ENCODE results near the gene TMEM248. TPM values are rescaled to one million over a fixed set of nuclear protein-coding genes. Genes with fewer than 3 reads are reported as not detected.

TMEM248 gene
- total RNA-seq, 2 experiments from 2014 or later, result 86.9 to 88.1 TPM

DNA sequence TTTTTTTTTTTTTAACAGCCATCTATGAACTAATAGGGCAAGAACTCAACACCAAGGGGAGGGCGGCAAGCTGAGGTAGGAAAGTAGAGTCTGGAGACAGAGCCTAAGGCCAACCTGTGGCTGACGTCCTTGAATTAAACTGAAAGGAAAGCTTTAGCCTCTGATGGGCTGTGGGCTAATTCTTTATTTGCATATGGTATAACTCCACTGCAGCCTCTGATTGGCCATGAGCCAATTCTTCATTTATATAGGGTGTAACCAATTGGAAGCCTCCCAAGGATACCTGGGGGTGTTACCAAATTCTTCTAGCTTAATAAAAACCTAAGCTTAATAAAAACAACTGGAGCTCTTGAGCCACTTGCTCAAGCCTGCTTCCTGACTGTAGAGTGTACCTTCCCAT is 85.9 kb downstream of the TMEM248 start:
- POLR2A ChIA-PET, result interaction anchor here (0.6 kb wide), 2 partner anchors 12 to 86 kb away, joined by 3 to 4 read pairs; partner anchors contain the start of genes SBDS and TMEM248
- Mint-ChIP-seq H3K9me3 (no peaks in the 10 kb centered on the region), H3K36me3 (peaks cover 29% of the 10 kb centered on the region), H3K27ac (no peak overlapping the region), H3K27me3 (no peaks in the 10 kb centered on the region), H3K4me1 (peaks cover 2% of the 10 kb centered on the region), H3K4me3 (no peak overlapping the region)
- DNase-seq (no peak), ATAC-seq (ENCODE audit: low read depth) (no peak)

Other genes with a start within 250 kb of the TMEM248 start
- 10 to 100 TPM; 24.7 to 25.8 TPM for gene RABGEF1, start 180.5 kb upstream of the TMEM248 start, total RNA-seq
- gene SBDS, start 74.4 kb downstream of the TMEM248 start, total RNA-seq, result 10 to 100 TPM; 47.5 to 47.7 TPM
- 10 to 100 TPM; 15.5 to 17.1 TPM for gene TYW1, start 75.6 kb downstream of the TMEM248 start, total RNA-seq

Data from activated naive CD8-positive, alpha-beta T cell treated with anti-CD3 and anti-CD28 coated beads, Interleukin-2, amount 10 ng/mL, durations not matched to agents 7 days and 5 days (primary cell).